Left cardiac atrium (tissue), 4 donors: Measurements from ENCODE around the gene SMIM43. TPM values are rescaled to one million over a fixed set of nuclear protein-coding genes. Genes with fewer than 3 reads are reported as not detected.
"Not testable (repeated sequence)": the region's sequence is repeated elsewhere in the genome, so short reads cannot be mapped to it uniquely, and the experiment has no call there.

Experiments used
- ATAC-seq, 2 donors: fragments of 200-7000 bp; cut with Tn5 transposase; one replicate each; pipeline ENCODE4 v1.9.1; 2020; ENCODE audit warnings: mild to moderate bottlenecking in 2 of 2, moderate library complexity in 2 of 2
- DNase-seq: peaks from one replicate; pipeline ENCODE4 v3.0.0-alpha.2; 2020
- intact Hi-C, 2 donors: fragments of 100-400 bp; cut with DNase I; formaldehyde crosslinking; loops; one replicate each; pipeline versions ENCODE4 v1.14.1 to v1.15.1; 2022 to 2023
- total RNA-seq, 2 donors: library from RNA; stranded (reverse); fragmentation: NEBNext Ultra II Directional; extraction: Animal tissue kit (Norgen Biotek cat#: 25700); gene quantifications; one replicate each; pipeline ENCODE4 v1.2.1, GENCODE V29; 2021
- donor health status: DM: no; HTN: yes; CAD: no.
- donor health status: DM: no; HTN: yes; CAD: no; lungs with severe emphysema.
- donor health status: DM: yes; HTN: yes; CAD: no.
- donor health status: Dilated cardiomyopathy.

Gene SMIM43
- total RNA-seq, 2 donors from 2014 or later = not detected

DNA sequence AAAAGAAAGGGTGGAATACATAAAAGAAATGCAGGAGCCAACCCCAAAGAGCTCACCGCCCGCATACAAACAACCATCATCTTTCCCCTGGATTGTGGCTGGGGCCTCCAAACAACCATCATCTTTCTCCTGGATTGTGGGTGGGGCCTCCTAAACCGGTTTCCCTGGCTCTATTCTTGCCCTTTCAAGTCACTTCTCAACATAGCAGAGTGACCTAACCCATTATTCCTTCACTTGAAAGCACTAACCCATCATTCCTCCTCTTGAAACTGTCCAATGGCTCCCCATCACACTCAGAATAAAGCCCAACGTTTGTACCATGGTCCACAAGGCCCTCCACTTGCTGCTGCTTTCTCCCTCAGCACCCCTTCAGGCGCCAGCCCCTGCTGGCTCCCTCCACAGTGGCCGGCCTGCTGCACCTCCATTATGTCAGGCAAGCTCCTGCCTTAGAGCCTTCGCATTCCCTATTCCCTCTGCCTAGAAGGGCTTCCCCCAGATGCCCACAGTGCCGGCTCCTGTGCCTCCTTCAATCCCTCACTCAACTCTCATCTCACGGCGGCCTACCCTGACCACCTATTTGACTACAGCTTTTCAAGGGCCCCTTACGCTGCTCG lies 24.1 kb downstream of the SMIM43 start:
- no peak for DNase-seq
- ATAC-seq = no peak
- intact Hi-C loops = no loop called here

DNA sequence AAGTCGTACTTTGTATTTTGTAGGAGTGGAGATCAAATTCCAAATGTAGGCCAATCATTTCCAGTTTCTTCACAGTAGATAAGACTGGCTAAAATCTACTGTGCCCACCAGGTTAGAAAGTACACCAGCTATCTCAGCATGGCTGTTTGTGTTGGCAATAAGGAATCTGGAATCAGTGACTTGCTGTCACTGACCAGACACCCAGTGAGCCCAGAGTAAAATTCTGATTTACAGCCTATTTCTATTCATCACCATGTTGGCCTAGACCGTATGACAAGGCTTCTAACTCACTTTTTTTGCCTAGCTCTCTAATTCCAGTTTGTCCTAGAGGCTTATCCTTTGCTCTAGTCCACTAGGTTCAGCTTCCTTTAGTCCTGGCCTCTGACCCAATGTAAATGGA lies 25.4 kb downstream of the SMIM43 start:
- intact Hi-C loops = loop anchor here in 1 of 2 donors (5.0 kb wide), 2 partner anchors 277 to 372 kb away; no protein-coding TSS in a partner anchor
- ATAC-seq = peak; percentile 10 to 56

DNA sequence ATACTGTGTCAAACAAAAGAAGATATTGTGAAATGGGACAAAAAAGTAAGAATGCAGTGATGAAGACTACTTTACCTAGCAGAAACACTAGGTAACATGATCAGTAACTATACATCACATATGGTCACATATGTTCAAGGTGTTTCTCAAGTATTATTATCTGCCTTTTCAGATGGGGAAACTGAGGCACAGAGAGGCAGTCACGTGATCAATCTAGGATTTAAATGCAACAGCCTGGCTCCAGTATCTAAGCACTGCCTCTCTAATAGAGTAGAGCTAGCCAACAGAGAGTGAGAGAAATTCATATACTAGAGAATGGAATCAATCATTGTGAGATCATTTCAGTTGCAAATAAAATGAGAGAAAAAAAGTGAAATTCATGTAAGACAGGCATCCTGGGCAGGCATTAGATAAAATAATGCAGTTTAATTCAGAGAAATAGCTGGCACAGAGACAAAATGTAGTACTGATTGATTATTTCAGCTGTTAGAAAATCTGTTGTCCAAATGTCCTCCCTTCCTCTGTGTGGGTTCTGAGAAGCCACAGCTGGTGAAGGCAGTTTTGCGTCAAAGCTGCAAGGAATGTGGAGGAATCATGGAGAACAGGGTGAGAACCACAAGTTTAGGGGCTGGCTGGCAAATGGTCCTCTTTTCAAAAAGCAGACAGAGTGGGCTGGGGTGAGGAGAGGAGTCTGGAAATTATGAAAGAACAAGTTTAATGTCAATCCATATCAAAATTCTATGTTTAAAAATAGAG lies 26.0 kb downstream of the SMIM43 start:
- ATAC-seq (peak; percentile 67 to 87), DNase-seq (no peak)
- intact Hi-C loops = loop anchor here in 1 of 2 donors (5.0 kb wide), 2 partner anchors 277 to 372 kb away; no protein-coding TSS in a partner anchor

More for the DNA sequence above, 25.4 kb downstream of the SMIM43 start:
- DNase-seq = no peak

DNA sequence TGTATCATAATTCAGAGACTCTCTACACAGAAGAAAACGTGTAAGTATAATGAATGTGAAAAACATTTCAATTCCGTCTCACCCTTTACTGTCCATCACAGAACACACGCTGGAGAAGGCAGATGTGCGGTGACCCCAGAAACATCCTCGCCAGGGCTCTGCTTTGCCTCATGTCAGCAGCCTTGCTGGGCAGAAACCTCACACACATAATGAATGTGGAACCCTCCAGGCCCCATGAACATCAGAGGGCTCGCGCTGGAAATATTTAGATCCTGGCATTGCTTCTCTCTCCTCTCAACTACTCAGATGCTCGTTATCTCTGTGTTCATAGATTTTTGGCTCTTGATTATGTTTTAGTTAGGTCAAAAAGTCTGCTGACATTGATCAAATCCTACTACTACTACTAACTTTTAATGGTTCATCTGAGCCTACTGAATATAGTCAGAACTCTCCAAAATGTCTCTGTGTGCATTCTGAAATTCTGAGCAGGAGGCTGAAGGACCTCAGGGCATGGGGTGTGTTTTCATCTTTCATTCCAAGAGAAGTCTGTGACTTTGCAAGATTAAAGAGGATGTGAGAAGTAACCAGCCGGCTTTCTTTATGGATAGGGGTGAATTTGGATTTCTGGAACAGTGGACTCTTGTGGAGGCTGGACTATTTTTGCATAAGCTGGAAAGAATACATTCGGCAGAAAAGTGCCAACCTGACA lies 27.0 kb downstream of the SMIM43 start:
- intact Hi-C loops = loop anchor here in 1 of 2 donors (5.0 kb wide), 2 partner anchors 276 to 371 kb away; no protein-coding TSS in a partner anchor
- peak in 1 of 2 donors; percentile 6 for ATAC-seq
- DNase-seq = no peak

DNA sequence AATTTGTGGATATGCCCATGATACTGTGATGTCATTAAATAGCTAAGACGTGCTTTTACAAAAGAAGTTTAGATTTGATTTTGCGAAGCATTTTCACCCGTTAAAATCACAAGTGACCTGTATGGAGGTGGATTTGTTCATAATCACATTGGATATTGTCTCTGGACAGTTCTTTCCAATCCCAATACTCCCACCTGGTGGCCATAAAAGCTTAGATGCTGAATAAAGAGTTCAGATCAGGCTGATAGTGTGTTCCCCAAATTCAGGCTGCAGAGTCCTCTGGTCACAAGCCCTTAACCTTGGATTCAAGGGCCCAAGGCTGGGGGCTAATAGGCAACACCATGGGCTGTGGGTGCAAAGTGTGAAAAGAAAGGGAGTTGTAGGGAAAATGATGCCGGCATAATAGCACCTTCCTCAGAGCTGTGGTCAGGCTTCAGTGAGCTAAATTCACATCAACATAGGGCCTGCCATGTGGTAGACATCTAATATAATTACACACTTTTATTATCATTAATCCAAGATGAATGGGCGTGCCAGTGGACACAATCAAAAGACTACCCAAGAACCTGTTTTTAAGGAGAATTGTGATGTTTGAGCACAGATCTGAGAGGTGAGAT lies 28.1 kb downstream of the SMIM43 start:
- ATAC-seq (peak; percentile 41 to 51), DNase-seq (no peak)

DNA sequence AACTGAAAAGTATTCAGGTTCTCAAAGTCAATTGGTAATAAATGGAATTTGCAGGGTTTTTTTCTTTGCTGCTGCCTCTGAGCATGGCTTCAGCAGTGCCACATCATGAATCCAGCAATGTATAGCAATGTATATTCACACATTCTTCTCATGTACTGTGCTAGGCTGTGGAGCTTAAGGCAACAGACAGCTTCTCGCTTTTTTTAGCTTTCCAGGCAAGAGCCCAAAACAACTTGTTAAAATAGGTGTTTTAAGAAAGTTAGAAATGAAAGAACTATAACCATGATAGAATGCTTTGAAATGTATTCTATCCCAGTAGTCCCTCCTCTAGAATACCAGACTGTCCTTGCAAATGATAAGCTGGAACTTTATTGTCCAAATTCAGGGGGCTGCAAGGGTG lies 30.4 kb downstream of the SMIM43 start:
- DNase-seq (no peak), ATAC-seq (no peak)
- intact Hi-C loops = no loop called here

More for the DNA sequence above, 28.1 kb downstream of the SMIM43 start:
- intact Hi-C loops = loop anchor here in 1 of 2 donors (5.0 kb wide), 2 partner anchors 275 to 370 kb away; no protein-coding TSS in a partner anchor

DNA sequence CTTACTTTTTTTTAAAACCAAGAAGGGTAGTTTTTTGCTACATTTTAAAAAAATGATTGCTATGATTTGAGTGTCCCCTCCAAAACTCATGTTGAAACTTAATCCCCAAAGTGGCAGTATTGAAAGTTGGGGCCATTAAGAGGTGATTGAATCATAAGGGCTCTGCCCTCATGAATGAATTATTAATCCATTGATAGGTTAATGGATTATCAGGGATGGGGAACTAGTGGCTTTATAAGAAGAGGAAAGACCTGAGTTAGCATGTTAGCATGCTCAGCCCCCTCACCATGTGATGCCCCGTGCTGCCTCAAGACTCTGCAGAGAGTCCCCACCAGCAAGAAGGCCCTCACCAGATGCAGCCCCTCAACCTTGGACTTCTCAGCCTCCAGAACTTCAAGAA lies 31.0 kb downstream of the SMIM43 start:
- intact Hi-C loops = no loop called here
- no peak for DNase-seq
- no peak for ATAC-seq

DNA sequence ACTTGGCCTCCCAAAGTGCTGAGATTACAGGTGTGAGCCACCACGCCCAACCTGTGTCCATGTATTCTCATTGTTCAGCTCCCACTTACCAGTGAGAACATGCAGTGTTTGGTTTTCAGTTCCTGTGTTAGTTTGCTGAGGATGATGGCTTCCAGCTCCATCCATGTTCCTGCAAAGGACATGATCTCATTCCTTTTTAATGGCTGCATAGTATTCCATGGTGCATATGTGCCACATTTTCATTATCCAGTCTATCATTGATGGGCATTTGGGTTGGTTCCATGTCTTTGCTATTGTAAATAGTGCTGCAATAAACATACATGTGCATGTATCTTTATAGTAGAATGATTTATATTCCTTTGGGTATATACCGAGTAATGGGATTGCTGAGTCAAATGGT lies 35.2 kb downstream of the SMIM43 start:
- ATAC-seq, DNase-seq, intact Hi-C loops: not testable (repeated sequence)

DNA sequence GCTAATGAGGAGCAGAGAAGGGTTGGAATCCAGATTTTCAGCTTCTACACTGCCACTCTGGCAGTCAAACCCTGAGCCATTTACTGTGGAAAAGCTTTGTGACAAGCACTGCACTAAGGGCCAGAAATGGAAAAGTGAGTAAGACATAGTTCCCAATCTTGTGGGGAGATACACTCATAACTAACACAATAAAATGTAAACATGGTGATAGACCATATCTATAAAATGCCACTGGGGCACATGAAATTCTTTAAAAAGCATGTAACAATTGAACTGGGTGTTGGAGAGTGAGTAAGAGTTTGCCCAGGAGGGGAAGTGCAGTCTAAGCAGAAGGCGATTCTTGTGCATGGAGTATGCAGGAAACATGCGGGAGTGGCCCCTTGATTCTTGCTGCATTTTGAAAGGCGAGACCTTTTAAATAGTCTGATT lies 36.2 kb downstream of the SMIM43 start:
- intact Hi-C loops = no loop called here
- ATAC-seq (no peak), DNase-seq (no peak)

DNA sequence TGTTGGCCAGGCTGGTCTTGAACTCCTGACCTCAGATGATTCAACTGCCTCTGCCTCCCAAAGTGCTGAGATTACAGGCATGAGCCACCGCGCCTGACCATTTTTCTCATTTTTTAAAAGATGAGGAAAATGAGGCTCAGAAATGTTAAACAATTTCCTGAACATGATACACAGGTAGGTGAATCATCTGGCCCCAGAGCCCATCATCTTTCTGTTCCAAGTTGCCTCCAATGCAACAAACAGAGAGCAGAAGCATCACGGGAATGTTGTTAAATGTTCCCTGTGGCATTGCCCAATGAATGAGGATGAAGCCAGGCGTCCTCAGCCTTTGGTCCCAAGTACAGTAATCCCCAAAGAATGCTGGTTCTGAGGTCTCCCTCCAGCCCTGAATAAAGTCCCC lies 36.9 kb downstream of the SMIM43 start:
- DNase-seq (no peak), ATAC-seq (no peak)
- intact Hi-C loops = no loop called here

DNA sequence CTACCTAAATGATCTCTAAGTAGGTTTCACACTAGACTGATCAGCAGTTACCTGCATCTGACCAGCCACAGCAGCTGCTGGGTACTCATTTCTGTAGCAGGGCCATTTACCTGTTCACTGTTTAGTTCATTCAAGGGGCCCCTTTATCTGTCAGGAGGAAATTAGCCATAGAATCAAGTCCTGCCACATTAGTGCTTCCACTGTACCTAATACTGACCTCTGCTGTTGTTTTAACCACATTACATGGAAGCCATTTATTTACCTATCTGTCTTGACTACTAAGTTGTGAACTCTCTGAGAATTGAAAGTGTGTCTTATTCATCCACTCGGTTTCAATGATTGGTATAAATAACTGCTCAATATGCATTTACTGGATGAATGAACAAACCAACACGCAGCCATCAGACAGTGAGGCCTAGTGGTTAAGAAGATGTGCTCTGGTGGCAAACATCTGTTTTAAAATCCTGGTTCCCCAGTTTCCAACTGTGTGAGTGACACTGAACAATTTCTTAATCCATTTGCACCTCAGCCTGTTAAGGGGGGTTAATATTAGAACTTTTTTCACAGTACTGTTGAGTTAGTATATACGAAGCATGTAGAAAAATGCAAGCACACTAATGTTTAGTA lies 38.2 kb downstream of the SMIM43 start:
- ATAC-seq (peak; percentile 80 to 89), DNase-seq (no peak)
- intact Hi-C loops = no loop called here

DNA sequence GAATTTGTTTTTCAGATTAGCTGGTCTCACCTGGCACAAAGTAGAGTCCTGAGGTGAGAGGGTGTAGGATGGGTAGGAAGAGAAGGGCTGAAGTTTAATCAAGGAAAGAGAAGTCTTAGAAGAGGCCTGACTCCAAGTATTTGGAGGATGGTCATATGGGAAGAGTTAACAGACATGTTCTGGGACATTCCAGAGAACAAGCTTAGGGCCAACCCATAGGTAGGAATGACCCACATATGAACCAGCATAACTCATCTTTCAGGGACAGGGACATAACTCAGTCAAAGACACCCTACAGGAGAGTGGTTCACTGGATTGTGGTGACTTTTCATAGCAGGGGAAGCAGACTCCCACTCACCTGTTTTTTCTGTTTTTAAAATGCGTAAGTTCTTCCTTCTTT lies 40.3 kb downstream of the SMIM43 start:
- intact Hi-C loops = no loop called here
- no peak for ATAC-seq
- DNase-seq = no peak

DNA sequence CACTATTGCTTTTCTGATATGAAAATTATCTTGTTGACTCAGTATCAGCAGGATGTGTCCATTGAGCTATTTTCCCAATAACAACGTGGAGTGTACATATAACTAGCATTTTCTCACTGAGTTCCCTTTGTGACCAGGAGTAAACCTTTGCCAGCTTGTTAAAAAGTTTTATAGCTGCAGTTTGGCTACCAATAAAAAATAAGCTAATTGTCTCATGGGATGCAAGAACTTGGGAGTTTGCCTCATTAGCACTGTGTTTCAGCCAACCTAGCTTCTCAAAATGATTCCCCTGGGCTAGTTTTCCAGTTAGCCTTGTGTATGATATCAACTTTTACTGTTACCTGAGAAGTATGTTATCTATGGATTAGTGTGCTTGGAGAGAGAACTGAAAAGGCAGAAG lies 43.3 kb downstream of the SMIM43 start:
- intact Hi-C loops = no loop called here
- DNase-seq (no peak), ATAC-seq (no peak)

DNA sequence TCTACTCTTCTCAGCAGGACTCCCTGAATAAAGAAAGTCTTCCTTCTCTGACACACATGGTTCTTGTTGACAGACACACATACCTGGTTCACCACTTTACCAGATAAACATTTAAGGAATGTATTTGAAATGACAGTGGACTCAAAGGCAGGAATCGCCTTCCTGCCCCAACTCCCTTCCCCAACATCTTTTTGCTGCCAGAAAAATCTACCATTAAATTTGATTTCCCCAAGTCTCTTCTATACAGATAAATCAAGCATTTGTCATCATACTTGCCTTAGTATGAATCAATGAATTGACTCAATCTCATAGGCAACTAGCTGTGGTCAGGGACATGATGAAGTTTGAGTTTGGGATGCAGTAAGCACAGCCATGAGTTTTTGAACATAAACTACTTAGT lies 44.9 kb downstream of the SMIM43 start:
- ATAC-seq (no peak), DNase-seq (no peak)
- intact Hi-C loops = no loop called here

DNA sequence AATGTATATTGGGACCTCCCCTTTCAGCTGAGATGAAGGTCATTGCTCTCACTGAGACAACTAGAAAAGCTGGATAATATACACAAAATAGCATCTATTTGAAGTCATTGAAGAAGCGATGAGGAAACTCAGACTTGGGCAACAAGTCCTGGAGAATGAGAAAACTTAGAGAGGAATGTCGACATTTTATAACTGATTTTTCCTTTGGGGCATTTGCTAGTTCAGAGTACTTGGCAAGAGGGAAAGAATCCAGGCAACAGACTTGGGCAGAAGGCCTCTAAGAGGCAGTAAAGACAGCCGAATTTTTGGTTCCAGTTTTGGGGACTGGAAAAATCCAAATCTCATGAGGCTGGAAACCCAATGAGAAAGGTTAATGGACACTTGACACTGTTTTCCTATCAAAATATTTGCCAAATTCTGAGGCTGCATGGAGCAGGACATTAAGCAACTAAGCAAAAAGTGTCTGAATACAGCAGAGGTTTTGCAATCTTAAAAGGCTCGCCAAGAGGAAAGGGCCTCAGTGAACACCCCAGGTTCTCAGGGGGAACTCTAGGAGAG lies 47.2 kb downstream of the SMIM43 start:
- intact Hi-C loops = no loop called here
- DNase-seq (no peak), ATAC-seq (peak; percentile 59 to 92)

DNA sequence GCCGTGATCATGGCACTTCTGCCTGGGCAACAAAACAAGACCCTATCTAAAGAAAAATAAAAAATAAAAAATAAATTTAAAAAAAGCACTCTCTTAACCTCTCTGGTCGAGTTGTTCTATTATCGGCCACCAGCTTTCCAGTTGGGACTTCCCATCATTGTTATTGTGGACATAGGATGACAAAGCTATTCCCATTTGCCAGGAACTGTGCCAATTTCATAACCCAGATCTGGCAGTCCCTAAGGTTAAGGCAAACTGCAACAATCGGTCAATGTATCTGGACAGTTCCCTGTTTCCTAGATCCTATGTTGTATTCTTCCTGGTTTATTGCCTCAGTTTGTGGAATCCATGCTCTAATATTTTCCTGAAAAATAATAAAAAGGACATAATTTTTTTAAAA lies 50.4 kb downstream of the SMIM43 start:
- ATAC-seq (no peak), DNase-seq (no peak)
- intact Hi-C loops = no loop called here

DNA sequence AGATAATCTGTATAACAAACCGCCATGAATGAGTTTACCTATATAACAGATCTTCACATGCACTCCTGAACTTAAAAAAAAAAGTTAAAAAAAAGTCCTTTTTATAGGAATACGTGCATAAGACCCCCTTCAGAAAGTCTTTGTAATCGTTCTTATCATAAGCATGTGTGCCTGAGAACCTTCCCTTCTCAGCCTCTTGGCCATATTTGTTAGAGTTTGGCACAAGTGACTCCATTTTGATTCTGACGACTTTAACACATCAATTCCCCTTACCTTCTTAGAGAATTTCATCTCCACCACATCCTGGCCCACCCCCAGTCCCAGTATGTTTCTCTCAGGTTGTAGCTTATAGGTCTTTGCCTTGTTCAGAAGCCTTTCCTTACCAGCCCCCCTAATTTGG lies 52.2 kb downstream of the SMIM43 start:
- no peak for ATAC-seq

DNA sequence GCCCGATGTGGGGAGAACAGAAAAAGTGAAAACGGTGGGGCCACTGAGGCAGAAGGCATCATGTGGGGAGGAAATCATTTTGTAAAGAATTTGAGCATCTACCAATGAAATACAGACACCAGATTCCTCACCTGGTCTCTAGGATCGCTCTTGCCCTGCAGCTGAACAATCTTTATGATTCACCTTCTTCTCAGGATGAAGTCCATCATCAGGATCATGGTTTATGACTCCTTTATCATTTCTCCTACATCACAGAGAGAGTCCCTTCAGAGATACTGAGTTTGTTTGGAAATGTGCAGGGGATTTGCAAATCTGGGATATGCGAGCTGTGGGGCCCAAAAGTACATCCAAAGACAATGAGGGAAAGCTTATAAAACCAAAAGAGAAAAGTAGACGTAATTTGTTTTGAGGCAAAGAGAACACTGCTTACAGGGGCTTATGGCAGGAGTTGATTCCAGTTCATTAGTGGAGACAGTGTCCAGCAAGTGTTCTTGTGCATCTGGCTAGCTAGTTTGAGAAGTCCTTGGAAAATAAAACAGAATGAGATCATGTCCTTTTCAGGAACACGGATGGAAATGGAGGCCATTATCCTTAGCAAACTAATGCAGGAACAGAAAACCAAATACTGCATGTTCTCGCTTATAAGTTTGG lies 52.8 kb downstream of the SMIM43 start:
- intact Hi-C loops = no loop called here
- ATAC-seq (peak in 1 of 2 donors; percentile 67), DNase-seq (no peak)

More for the DNA sequence above, 52.2 kb downstream of the SMIM43 start:
- no peak for DNase-seq
- intact Hi-C loops = no loop called here
